GM21360 (cell line): Measurements from ENCODE around the gene MCTP1.

Source experiments
- ATAC-seq: cut with Tn5 transposase; IDR thresholded peaks from one replicate; pipeline ENCODE4 v1.9.1; 2021; ENCODE audit warnings: mild to moderate bottlenecking, moderate library complexity; ENCODE audit not compliant: unreplicated experiment

The MCTP1 gene

GRCh38 chr5:95124731-95125130, 160.2 kb downstream of the MCTP1 start:
- ATAC-seq: no peak

- ATAC-seq: no peak
These were observed 160.8 kb downstream of the MCTP1 start for GRCh38 chr5:95124101-95124500.

GRCh38 chr5:95114902-95115301, 170.0 kb downstream of the MCTP1 start:
- no peak for ATAC-seq

- no peak for ATAC-seq
These were observed 170.6 kb downstream of the MCTP1 start for GRCh38 chr5:95114305-95114704.

GRCh38 chr5:95113489-95113888, 171.4 kb downstream of the MCTP1 start:
- ATAC-seq: no peak

GRCh38 chr5:95111141-95111540, 173.8 kb downstream of the MCTP1 start:
- ATAC-seq: no peak

GRCh38 chr5:95110118-95110517, 174.8 kb downstream of the MCTP1 start:
- ATAC-seq: no peak

GRCh38 chr5:95107138-95107537, 177.8 kb downstream of the MCTP1 start:
- ATAC-seq: no peak

GRCh38 chr5:95105638-95106037, 179.3 kb downstream of the MCTP1 start:
- ATAC-seq: no peak

GRCh38 chr5:95102687-95103086, 182.2 kb downstream of the MCTP1 start:
- no peak for ATAC-seq

GRCh38 chr5:95102080-95102479, 182.8 kb downstream of the MCTP1 start:
- no peak for ATAC-seq

- no peak for ATAC-seq
These were observed 184.3 kb downstream of the MCTP1 start for GRCh38 chr5:95100551-95100950.

GRCh38 chr5:95098012-95098411, 186.9 kb downstream of the MCTP1 start:
- ATAC-seq: no peak

- no peak for ATAC-seq
These were observed 191.7 kb downstream of the MCTP1 start for GRCh38 chr5:95093211-95093610.

GRCh38 chr5:95090774-95091173, 194.1 kb downstream of the MCTP1 start:
- no peak for ATAC-seq

GRCh38 chr5:95087816-95088317, 197.0 kb downstream of the MCTP1 start:
- peak; percentile 80 for ATAC-seq

- ATAC-seq: peak; percentile 42
These were observed 197.7 kb downstream of the MCTP1 start for GRCh38 chr5:95086927-95087815.

- no peak for ATAC-seq
These were observed 200.1 kb downstream of the MCTP1 start for GRCh38 chr5:95084757-95085156.

GRCh38 chr5:95083606-95084005, 201.3 kb downstream of the MCTP1 start:
- ATAC-seq: no peak

GRCh38 chr5:95081982-95082381, 202.9 kb downstream of the MCTP1 start:
- no peak for ATAC-seq

GRCh38 chr5:95081500-95081960, 203.4 kb downstream of the MCTP1 start:
- peak; percentile 88 for ATAC-seq

- ATAC-seq: no peak
These were observed 204.5 kb downstream of the MCTP1 start for GRCh38 chr5:95080441-95080840.
